HepG2 (cell line): ENCODE data around the gene CRKL. TPM values are rescaled to one million over a fixed set of nuclear protein-coding genes. Genes with fewer than 3 reads are reported as not detected.
A peak's percentile ranks its signal among the peaks of the same experiment; 100 is the strongest.

Source experiments
- BRCA1 ChIP-seq: sonication (generic); formaldehyde crosslinking; IDR thresholded peaks from 2 replicates; pipeline ENCODE4 v1.4.0; 2020; ENCODE audit warnings: missing genetic modification reagents
- CEBPG ChIP-seq: IDR thresholded peaks from 2 replicates; pipeline ENCODE4 v1.6.1; 2016
- DRAP1 ChIP-seq: IDR thresholded peaks from 2 replicates; pipeline ENCODE4 v1.6.1; 2016; ENCODE audit warnings: missing genetic modification reagents, missing compliant biosample characterization
- EZH2 ChIP-seq: conservative IDR thresholded peaks from 2 replicates; pipeline ENCODE4 v1.6.1; 2012; ENCODE audit warnings: mild to moderate bottlenecking, low read depth, low read length, moderate library complexity
- HIVEP1 ChIP-seq: sonication (generic); formaldehyde crosslinking; IDR thresholded peaks from 2 replicates; pipeline ENCODE4 v1.4.0; 2020; ENCODE audit warnings: mild to moderate bottlenecking, missing genetic modification reagents
- HNF1A ChIP-seq, 2 experiments: sonication (generic) in 1 of 2; formaldehyde crosslinking in 1 of 2; IDR thresholded peaks; 2 replicates each; pipeline versions ENCODE4 v1.4.0 to v1.6.1; 2016 to 2020; ENCODE audit warnings: borderline replicate concordance in 1 of 2, low read depth in 1 of 2, mild to moderate bottlenecking in 1 of 2, missing genetic modification reagents in 1 of 2
- PCBP2 ChIP-seq: fragments of 200-400 bp; formaldehyde crosslinking; optimal IDR thresholded peaks from 2 replicates; pipeline ENCODE3; 2018; ENCODE audit warnings: low read length, low read depth; ENCODE audit not compliant: poor library complexity, severe bottlenecking
- RBAK ChIP-seq: sonication (generic); formaldehyde crosslinking; IDR thresholded peaks from 2 replicates; pipeline ENCODE4 v1.5.1; 2020; ENCODE audit warnings: mild to moderate bottlenecking, missing genetic modification reagents
- REXO4 ChIP-seq: sonication (generic); formaldehyde crosslinking; IDR thresholded peaks from 2 replicates; pipeline ENCODE4 v1.8.0; 2022; ENCODE audit warnings: missing genetic modification reagents, mild to moderate bottlenecking, borderline replicate concordance
- TGIF2 ChIP-seq: IDR thresholded peaks from 2 replicates; pipeline ENCODE4 v1.6.1; 2016; ENCODE audit warnings: control low read depth, missing compliant biosample characterization
- ZBTB44 ChIP-seq: sonication (generic); formaldehyde crosslinking; IDR thresholded peaks from 2 replicates; pipeline ENCODE4 v1.4.0; 2020; ENCODE audit warnings: missing genetic modification reagents
- ZNF180 ChIP-seq: sonication (generic); formaldehyde crosslinking; IDR thresholded peaks from 2 replicates; pipeline ENCODE4 v1.4.0; 2020; ENCODE audit warnings: low read depth, missing genetic modification reagents, borderline replicate concordance
- ZNF207 ChIP-seq: fragments of 450-650 bp; IDR thresholded peaks from 2 replicates; pipeline ENCODE4 v1.6.1; 2016; ENCODE audit warnings: antibody characterized with exemption, borderline replicate concordance
- ZNF234 ChIP-seq: sonication (generic); formaldehyde crosslinking; conservative IDR thresholded peaks from 2 replicates; pipeline ENCODE4 v1.5.1; 2020; ENCODE audit warnings: mild to moderate bottlenecking, missing genetic modification reagents
- ZNF331 ChIP-seq: sonication (generic); formaldehyde crosslinking; IDR thresholded peaks from 2 replicates; pipeline ENCODE4 v1.4.0; 2020; ENCODE audit warnings: missing genetic modification reagents
- ZNF619 ChIP-seq: sonication (generic); formaldehyde crosslinking; IDR thresholded peaks from 2 replicates; pipeline ENCODE4 v1.4.0; 2020; ENCODE audit warnings: mild to moderate bottlenecking, missing genetic modification reagents
- ZNF879 ChIP-seq: sonication (generic); formaldehyde crosslinking; IDR thresholded peaks from 2 replicates; pipeline ENCODE4 v1.8.1; 2023; ENCODE audit warnings: missing genetic modification reagents
- polyA plus RNA-seq, 8 experiments: library from polyadenylated mRNA; depleted of rRNA in 3 of 8; stranded (reverse) in 7 of 8; unstranded in 1 of 8; fragments of >200 nt; fragmentation: Illumina TruSeq in 4 of 8; extraction: Trizol in 4 of 8; gene quantifications; 2 replicates each; pipeline versions ENCODE4 v1.2.1 to v1.2.3, GENCODE V29; 2011 to 2016; ENCODE audit warnings: low read depth in 4 of 8, missing spikeins in 1 of 8, mixed read lengths in 1 of 8; ENCODE audit not compliant: insufficient read depth in 1 of 8
- total RNA-seq, 5 experiments: library from RNA; depleted of rRNA; stranded (reverse); fragments of >200 nt; fragmentation: Illumina TruSeq; extraction: Trizol; gene quantifications; 2 replicates each; pipeline ENCODE4 v1.2.3, GENCODE V29; 2016; ENCODE audit warnings: low read depth in 1 of 5
- TF ChIP-seq, protein P1 (sequence below): sonication (generic); formaldehyde crosslinking; IDR thresholded peaks from 2 replicates; pipeline ENCODE4 v1.4.0; 2020; ENCODE audit warnings: missing genetic modification reagents, borderline replicate concordance

CRKL gene
- total and polyA plus RNA-seq, 2 of the 13 experiments (the other 11 are each of a cell fraction or from before 2014, with no cell fraction given): 37.4 to 60.6 TPM

GRCh38 chr22:20963201-20964052 lies 46.2 kb downstream of the CRKL start (continued):
- TF ChIP-seq EZH2: no peak
- TF ChIP-seq PCBP2: no peak
- peak; percentile 79 for TF ChIP-seq TGIF2 (CRISPR knock-in tag)
- no peak for TF ChIP-seq ZNF879
- TF ChIP-seq DRAP1 (CRISPR knock-in tag): no peak
- TF ChIP-seq ZNF207: no peak
- no peak for TF ChIP-seq ZBTB44
- no peak for TF ChIP-seq REXO4
- TF ChIP-seq, protein P1, sequence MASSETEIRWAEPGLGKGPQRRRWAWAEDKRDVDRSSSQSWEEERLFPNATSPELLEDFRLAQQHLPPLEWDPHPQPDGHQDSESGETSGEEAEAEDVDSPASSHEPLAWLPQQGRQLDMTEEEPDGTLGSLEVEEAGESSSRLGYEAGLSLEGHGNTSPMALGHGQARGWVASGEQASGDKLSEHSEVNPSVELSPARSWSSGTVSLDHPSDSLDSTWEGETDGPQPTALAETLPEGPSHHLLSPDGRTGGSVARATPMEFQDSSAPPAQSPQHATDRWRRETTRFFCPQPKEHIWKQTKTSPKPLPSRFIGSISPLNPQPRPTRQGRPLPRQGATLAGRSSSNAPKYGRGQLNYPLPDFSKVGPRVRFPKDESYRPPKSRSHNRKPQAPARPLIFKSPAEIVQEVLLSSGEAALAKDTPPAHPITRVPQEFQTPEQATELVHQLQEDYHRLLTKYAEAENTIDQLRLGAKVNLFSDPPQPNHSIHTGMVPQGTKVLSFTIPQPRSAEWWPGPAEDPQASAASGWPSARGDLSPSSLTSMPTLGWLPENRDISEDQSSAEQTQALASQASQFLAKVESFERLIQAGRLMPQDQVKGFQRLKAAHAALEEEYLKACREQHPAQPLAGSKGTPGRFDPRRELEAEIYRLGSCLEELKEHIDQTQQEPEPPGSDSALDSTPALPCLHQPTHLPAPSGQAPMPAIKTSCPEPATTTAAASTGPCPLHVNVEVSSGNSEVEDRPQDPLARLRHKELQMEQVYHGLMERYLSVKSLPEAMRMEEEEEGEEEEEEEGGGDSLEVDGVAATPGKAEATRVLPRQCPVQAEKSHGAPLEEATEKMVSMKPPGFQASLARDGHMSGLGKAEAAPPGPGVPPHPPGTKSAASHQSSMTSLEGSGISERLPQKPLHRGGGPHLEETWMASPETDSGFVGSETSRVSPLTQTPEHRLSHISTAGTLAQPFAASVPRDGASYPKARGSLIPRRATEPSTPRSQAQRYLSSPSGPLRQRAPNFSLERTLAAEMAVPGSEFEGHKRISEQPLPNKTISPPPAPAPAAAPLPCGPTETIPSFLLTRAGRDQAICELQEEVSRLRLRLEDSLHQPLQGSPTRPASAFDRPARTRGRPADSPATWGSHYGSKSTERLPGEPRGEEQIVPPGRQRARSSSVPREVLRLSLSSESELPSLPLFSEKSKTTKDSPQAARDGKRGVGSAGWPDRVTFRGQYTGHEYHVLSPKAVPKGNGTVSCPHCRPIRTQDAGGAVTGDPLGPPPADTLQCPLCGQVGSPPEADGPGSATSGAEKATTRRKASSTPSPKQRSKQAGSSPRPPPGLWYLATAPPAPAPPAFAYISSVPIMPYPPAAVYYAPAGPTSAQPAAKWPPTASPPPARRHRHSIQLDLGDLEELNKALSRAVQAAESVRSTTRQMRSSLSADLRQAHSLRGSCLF (CRISPR knock-in tag): no peak
- no peak for TF ChIP-seq BRCA1 (CRISPR knock-in tag)
- no peak for TF ChIP-seq ZNF234 (CRISPR knock-in tag)
- peak; percentile 66 for TF ChIP-seq CEBPG
- no peak for TF ChIP-seq ZNF619
- TF ChIP-seq HIVEP1 (CRISPR knock-in tag): peak; percentile 60; the same call in 1 of the 2 replicates
- 0 out of 2 replicates have a peak, but pooled peaks have one; percentile 15 for TF ChIP-seq RBAK
- TF ChIP-seq ZNF180 (CRISPR knock-in tag): no peak
- no peak for TF ChIP-seq ZNF331
- no peak for TF ChIP-seq HNF1A (IDR thresholded peaks at IDR 0.05; ENCODE audit: low read depth)
- peak; percentile 70; the same call in 1 of the 2 replicates for TF ChIP-seq HNF1A (CRISPR knock-in tag; IDR thresholded peaks at IDR 0.05; ENCODE audit: borderline replicate concordance)
